Spleen (tissue), 11 donors: Measurements from ENCODE around the gene SIGLEC1. TPM values are rescaled to one million over a fixed set of nuclear protein-coding genes. Genes with fewer than 3 reads are reported as not detected.

ENCODE experiments used
- DNase-seq: peaks from one replicate; pipeline ENCODE4 v3.0.0-alpha.2; 2020
- H3K27ac ChIP-seq, 8 donors: fragments of 200-600 bp; sonication (generic) in 7 of 8; 1 replicate in 4 of 8; 2 replicates in 4 of 8; pipeline versions ENCODE4 v1.5.0 to v1.8.0; 2016 to 2021; ENCODE audit warnings: inconsistent platforms in 4 of 8, mild to moderate bottlenecking in 4 of 8, moderate library complexity in 1 of 8
- H3K27me3 ChIP-seq, 7 donors: fragments of 200-600 bp; sonication (generic) in 6 of 7; replicated peaks in 1 of 7; 1 replicate in 4 of 7; 2 replicates in 3 of 7; pipeline versions ENCODE4 v1.5.0 to v1.8.0; 2016 to 2021; ENCODE audit warnings: inconsistent platforms in 3 of 7, mild to moderate bottlenecking in 1 of 7
- H3K36me3 ChIP-seq, 6 donors: fragments of 200-600 bp; sonication (generic) in 5 of 6; 1 replicate in 4 of 6; 2 replicates in 2 of 6; pipeline versions ENCODE4 v1.5.0 to v1.8.0; 2016 to 2021; ENCODE audit warnings: inconsistent platforms in 2 of 6
- H3K4me1 ChIP-seq, 6 donors: fragments of 200-600 bp; sonication (generic) in 5 of 6; 1 replicate in 3 of 6; 2 replicates in 3 of 6; pipeline versions ENCODE4 v1.5.0 to v1.8.0; 2016 to 2021; ENCODE audit warnings: inconsistent platforms in 3 of 6
- H3K4me3 ChIP-seq, 8 donors: fragments of 200-600 bp; sonication (generic) in 7 of 8; 1 replicate in 4 of 8; 2 replicates in 4 of 8; pipeline versions ENCODE4 v1.5.0 to v1.8.0; 2016 to 2021; ENCODE audit warnings: inconsistent platforms in 4 of 8, mild to moderate bottlenecking in 4 of 8, moderate library complexity in 2 of 8
- H3K9me3 ChIP-seq, 8 donors: fragments of 200-600 bp; sonication (generic) in 7 of 8; 1 replicate in 4 of 8; 2 replicates in 4 of 8; pipeline versions ENCODE4 v1.5.0 to v1.8.0; 2016 to 2021; ENCODE audit warnings: inconsistent platforms in 4 of 8
- CTCF ChIP-seq, 11 experiments: fragments of 200-600 bp in 7 of 11; fragments of 450-650 bp in 4 of 11; sonication (generic) in 4 of 11; IDR thresholded peaks in 8 of 11; conservative IDR thresholded peaks in 3 of 11; 1 replicate in 7 of 11; 2 replicates in 4 of 11; pipeline versions ENCODE4 v1.4.0 to v1.8.0; 2016 to 2021; ENCODE audit warnings: antibody characterized with exemption in 11 of 11, inconsistent platforms in 4 of 11, mild to moderate bottlenecking in 1 of 11
- POLR2A ChIP-seq, 3 donors: fragments of 450-650 bp; IDR thresholded peaks; one replicate each; pipeline ENCODE4 v1.5.1; 2017; ENCODE audit warnings: antibody characterized with exemption in 3 of 3, mild to moderate bottlenecking in 1 of 3
- POLR2AphosphoS5 ChIP-seq, 3 donors: sonication (generic); formaldehyde crosslinking; IDR thresholded peaks; one replicate each; pipeline ENCODE4 v1.5.1; 2017; ENCODE audit warnings: antibody characterized with exemption in 3 of 3
- WGBS, 5 donors: extraction: QIAGEN DNeasy Blood & Tissue Kit in 3 of 5; methylation state at CpG; one replicate each; pipeline versions ENCODE4 v1.1.5 to v1.1.7; 2013 to 2018; 5-methylcytosine and 5-hydroxymethylcytosine counted together
- intact Hi-C: fragments of 100-400 bp; cut with DNase I; formaldehyde crosslinking; loops from one replicate; pipeline ENCODE4 v1.15.0; 2023; ENCODE audit warnings: low total_unique reads
- polyA plus RNA-seq, 3 donors: library from polyadenylated mRNA; stranded (reverse); fragments of 200-250 nt; gene quantifications; one replicate each; pipeline ENCODE4 v1.2.1, GENCODE V29; 2013
- total RNA-seq, 7 donors: library from RNA; depleted of rRNA in 3 of 7; stranded (reverse); fragments of >200 nt in 3 of 7; fragmentation: NEBNext Ultra II Directional in 4 of 7; extraction: Animal tissue kit (Norgen Biotek cat#: 25700) in 4 of 7; gene quantifications; one replicate each; pipeline versions ENCODE4 v1.1.0 to v1.2.1, GENCODE V29; 2016 to 2021
- donor health status: healthy with polysubstance abuse.
- donor health status: DM: no; HTN: no; CAD: no; lungs with moderate emphysema.
- donor health status: DM: no; HTN: no; CAD: no.
- donor health status: Bipolar disorder and iron deficiency.
- donor health status: healthy.
- donor health status: DM: no; HTN: no; CAD: no.
- donor health status: DM: yes; HTN: yes; CAD: no.

Gene SIGLEC1
- total and polyA plus RNA-seq, 10 donors: 3.0 to 50.2 (median 14.9) TPM

GRCh38 chr20:3686867-3687321 is 25.5 kb downstream of the SIGLEC1 start:
- 60 to 81% (median 68%) methylated on average over 9 of the region's 9 CpGs for WGBS, 5 donors
- Histone ChIP-seq H3K36me3 (peaks cover 0 to 10% (median 0%) of the 10 kb centered on the region in 6 donors), H3K27me3 (peaks cover 0 to 20% (median 14%) of the 10 kb centered on the region in 7 donors), H3K9me3 (no peaks in the 10 kb centered on the region), H3K4me1 (peaks cover 0 to 10% (median 5%) of the 10 kb centered on the region in 6 donors), H3K4me3 (no peak overlapping the region), H3K27ac (peak overlapping the region in 4 of 8 donors; percentile 4 to 63 (median 58))
- intact Hi-C loops: no loop called here
- DNase-seq: no peak
- TF ChIP-seq POLR2A (IDR thresholded peaks at IDR 0.05): no peak
- TF ChIP-seq POLR2AphosphoS5 (IDR thresholded peaks at IDR 0.05): peak in 2 of 3 donors; percentile 16 to 26

GRCh38 chr20:3686421-3686820 is 26.0 kb downstream of the SIGLEC1 start:
- no peak for DNase-seq
- intact Hi-C loops: no loop called here
- peak overlapping the region in 4 of 8 donors; percentile 4 to 63 (median 42) for H3K27ac ChIP-seq
- 80 to 85% (median 81%) methylated on average over 7 of the region's 7 CpGs for WGBS, 5 donors
- H3K36me3 ChIP-seq: peaks cover 0 to 6% (median 0%) of the 10 kb centered on the region in 6 donors
- H3K4me1 ChIP-seq: peaks cover 0 to 15% (median 10%) of the 10 kb centered on the region in 6 donors
- peaks cover 0 to 25% (median 19%) of the 10 kb centered on the region in 7 donors for H3K27me3 ChIP-seq
- TF ChIP-seq POLR2A (IDR thresholded peaks at IDR 0.05) (no peak), CTCF (IDR thresholded peaks at IDR 0.05 in 8 of 11, conservative IDR thresholded peaks at IDR 0.05 in 3 of 11) (no peak), POLR2AphosphoS5 (IDR thresholded peaks at IDR 0.05) (no peak)
- no peak overlapping the region for H3K4me3 ChIP-seq
- no peaks in the 10 kb centered on the region for H3K9me3 ChIP-seq

GRCh38 chr20:3685341-3685740 is 27.1 kb downstream of the SIGLEC1 start:
- peaks cover 0 to 24% (median 15%) of the 10 kb centered on the region in 6 donors for H3K4me1 ChIP-seq
- no peak for TF ChIP-seq POLR2AphosphoS5 (IDR thresholded peaks at IDR 0.05)
- TF ChIP-seq POLR2A (IDR thresholded peaks at IDR 0.05): no peak
- no peak for TF ChIP-seq CTCF (IDR thresholded peaks at IDR 0.05 in 8 of 11, conservative IDR thresholded peaks at IDR 0.05 in 3 of 11)
- intact Hi-C loops: no loop called here

DNA sequence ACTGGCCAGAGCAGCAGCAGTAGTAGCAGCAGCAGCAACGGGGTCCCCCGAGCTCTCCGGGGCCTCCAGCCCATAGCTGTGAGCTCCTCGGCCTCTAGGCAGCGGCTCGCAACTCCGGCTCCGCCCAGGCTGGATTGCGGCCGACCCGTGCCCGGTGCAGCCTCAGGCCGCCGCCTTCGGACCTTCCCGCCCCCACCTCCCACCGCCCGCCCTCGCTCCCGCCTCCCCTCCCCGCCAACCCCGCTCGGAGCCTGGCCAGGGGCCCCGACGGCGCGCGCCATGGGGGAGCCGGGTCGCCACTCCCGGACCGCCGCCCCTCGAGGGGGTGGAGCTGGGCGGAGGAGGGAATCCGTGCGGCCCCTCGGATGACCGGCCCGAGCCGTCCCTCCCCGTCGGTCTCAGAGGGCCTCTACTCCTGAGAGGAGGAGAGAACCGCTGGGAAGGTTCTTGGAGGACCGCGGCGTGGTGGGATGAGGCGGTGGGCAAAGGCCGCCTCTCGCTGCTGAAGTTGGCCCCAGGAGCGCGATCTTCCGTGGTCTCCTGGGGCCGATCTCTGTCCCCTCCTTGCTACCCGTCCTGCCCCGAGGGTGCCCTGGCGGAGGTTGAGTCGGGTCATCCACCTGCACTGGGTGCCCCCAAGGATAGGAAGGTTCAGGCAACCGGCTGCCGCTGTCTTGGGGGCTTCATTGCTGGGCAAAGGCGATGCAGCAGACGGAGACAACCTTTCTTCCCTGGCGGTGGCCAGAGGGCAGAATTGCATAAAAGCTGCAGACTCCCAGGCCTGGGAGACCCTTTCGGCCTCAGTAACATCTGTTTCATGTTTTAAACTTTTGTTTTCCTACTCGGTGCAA is 30.2 kb downstream of the SIGLEC1 start, which contains the start of gene ADAM33:
ADAM33 (minus strand) TSS at position 80 of the 851 bp plus-strand sequence; CDS start at position 74, 6 bp downstream.
- Histone ChIP-seq H3K9me3 (no peaks in the 10 kb centered on the region), H3K36me3 (no peaks in the 10 kb centered on the region), H3K27ac (peak within 1 kb of the TSS in 4 of 8 donors; percentile 3 to 28 (median 16)), H3K4me1 (peaks cover 0 to 38% (median 19%) of the 10 kb centered on the region in 6 donors), H3K4me3 (peak within 1 kb of the TSS; percentile 13 to 64 (median 28)), H3K27me3 (peaks cover 0 to 58% (median 24%) of the 10 kb centered on the region in 7 donors)
- DNase-seq: no peak
- TF ChIP-seq CTCF (IDR thresholded peaks at IDR 0.05 in 8 of 11, conservative IDR thresholded peaks at IDR 0.05 in 3 of 11) (no peak), POLR2A (IDR thresholded peaks at IDR 0.05) (no peak), POLR2AphosphoS5 (IDR thresholded peaks at IDR 0.05) (no peak)
- 8 to 29% (median 9%) methylated on average over 11 to 65 of the region's 65 CpGs for WGBS, 5 donors
- intact Hi-C loops: no loop called here

More at GRCh38 chr20:3685341-3685740, 27.1 kb downstream of the SIGLEC1 start:
- WGBS, 5 donors: 67 to 77% (median 71%) methylated on average over 7 of the region's 7 CpGs
- no peak overlapping the region for H3K27ac ChIP-seq
- no peak for DNase-seq
- no peaks in the 10 kb centered on the region for H3K9me3 ChIP-seq
- peaks cover 0 to 35% (median 24%) of the 10 kb centered on the region in 7 donors for H3K27me3 ChIP-seq
- no peaks in the 10 kb centered on the region for H3K36me3 ChIP-seq
- no peak overlapping the region for H3K4me3 ChIP-seq
